NCI-H82 treated with DMSO at 0.1 percent for 48 hours (cell line): ENCODE results near the gene OR8D2.

Experiments used
- DNase-seq: peaks from one replicate; lab custom pipeline; 2025; ENCODE audit not compliant: unreplicated experiment; lab: John Stamatoyannopoulos, UW

Gene OR8D2, protein sequence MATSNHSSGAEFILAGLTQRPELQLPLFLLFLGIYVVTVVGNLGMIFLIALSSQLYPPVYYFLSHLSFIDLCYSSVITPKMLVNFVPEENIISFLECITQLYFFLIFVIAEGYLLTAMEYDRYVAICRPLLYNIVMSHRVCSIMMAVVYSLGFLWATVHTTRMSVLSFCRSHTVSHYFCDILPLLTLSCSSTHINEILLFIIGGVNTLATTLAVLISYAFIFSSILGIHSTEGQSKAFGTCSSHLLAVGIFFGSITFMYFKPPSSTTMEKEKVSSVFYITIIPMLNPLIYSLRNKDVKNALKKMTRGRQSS

DNA sequence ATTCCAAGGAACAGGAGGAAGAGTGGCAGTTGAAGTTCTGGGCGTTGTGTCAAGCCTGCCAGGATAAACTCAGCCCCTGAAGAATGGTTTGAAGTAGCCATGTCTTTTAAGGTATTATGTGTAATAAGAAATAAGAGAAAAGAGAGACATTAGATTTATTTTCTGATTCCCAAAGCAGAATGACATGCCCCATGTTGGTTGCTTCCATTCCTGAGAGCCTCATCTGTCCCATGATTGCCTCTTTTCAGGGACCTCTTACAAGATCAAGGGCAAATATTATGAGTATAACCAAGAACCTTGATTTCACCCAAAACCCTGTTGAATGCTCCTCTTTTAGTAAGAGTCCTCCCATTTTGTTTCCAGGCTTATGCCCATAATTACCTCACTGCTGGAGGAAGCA lies at the start of gene OR8D2:
Gene OR8D2, minus strand, starts transcription at position 101 of the 400 bp plus-strand sequence. Its CDS starts 0 bp downstream, at position 101.
- no peak for DNase-seq

GRCh38 chr11:124359566-124359965 lies 39.6 kb upstream of the OR8D2 start:
- no peak for DNase-seq

DNA sequence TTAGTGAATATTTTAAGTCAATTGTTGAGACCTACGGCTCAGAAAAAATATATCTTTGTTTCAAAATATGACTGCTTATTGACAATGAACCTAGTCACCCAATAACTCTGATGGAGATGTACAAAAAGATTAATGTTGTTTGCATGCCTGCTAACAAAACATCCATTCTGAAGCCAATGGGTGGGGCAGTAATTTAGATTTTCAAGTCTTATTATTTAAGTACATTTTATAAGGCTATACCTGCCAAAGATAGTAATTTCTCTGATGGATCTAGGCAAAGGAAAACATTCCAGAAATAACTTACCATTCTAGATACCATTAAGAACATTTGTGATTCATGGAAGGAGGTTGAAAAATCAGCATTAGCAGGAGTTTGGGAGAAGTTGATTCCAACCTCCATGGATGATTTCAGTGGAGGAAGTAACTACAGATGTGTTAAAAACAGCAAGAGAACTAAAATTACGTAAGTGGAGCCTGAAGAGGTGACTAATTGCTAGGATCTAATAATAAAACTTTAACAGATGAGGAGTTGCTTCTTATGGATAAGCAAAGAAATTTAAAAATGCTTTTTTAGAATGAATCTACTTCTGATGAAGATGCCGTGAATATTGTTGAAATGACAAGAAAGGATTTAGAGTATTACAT lies 26.4 kb upstream of the OR8D2 start:
- DNase-seq, result no peak

DNA sequence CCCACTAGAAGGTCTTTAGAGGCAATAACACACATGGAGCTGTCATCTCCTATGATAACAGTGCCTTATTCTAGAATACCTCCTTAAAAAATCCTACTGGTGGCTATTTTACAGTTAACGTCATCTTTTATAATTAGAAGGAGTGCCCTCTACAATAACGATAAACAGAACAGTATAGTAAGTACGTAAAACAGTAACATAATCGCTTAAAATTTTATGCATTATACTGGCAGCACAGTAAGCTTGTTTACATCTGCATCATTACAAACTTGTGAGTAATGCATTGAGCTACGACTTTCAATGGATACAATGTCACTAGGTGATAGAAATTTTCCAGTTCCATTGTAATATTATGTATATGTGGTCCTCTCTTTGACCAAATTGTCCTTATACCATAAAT lies 24.3 kb upstream of the OR8D2 start:
- no peak for DNase-seq

- no peak for DNase-seq
These were observed 20.1 kb upstream of the OR8D2 start for GRCh38 chr11:124340142-124340447.

GRCh38 chr11:124339396-124340141 lies 19.6 kb upstream of the OR8D2 start:
- DNase-seq, result no peak

DNA sequence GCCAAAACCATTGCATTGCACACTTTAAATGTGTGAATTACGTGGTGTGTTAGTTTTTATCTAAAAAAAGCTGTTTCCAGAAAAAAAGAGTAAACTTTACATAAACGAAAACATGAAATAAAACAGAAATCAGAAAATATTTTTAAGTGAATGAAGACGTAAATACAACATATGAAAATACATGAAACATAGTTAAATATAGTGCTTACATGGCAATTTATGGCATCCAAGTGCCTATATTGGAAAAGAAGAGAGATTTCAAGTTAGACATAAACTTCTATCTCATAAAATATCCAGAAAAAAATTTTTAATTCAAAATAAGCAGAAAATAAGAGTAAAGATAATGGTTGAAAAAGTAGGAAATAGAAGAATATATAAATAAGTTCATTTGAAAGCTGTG lies 11.9 kb upstream of the OR8D2 start:
- DNase-seq, result no peak

DNA sequence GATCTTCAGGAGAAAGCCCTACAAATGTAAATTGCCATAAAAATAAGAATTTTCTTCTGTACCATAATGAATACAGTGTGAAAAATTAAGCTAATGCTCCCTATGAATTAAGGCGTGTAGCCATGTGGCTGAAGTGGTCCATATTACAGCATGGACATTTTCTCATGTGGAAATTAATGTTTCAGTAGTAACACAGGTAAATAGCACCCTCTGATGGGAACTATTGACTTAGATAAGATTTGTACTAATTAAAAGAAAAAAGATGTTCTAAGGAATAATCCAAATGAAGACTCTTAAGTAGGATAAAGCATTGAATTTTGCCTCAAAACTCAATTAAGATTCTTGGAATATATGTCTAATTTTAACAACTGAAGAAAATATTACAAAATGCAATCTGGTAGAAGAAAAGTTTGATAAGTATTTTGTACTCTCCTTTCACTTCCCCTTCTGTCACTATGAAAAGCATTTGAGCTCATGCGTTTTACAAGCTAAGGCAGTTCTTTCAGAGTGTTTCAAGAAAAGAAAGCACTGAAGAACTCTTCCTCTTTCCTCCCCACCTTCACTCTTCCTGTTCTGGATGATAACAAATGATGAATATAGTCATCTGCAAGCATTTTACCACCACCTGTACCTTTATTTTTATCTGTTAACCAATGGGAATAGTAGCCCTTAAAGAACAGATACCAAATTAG lies 9.9 kb upstream of the OR8D2 start:
- no peak for DNase-seq

DNA sequence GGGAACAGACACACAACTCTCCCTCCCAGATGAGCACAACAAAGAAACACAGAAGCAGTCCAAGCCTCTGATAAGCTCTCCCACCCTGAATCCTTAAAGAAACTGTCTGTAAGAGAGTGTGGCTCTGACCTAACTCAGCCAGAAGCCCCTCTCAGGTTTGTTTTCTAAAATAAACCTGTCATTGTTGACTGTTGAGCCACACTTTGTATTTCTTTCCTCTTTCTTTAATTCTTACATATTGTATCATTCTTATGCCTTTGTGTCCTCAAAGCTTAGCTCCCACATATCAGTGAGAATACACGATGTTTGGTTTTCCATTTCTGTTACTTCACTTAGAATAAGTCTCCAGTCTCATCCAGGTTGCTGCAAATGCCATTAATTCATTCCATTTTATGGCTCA lies 7.8 kb upstream of the OR8D2 start:
- DNase-seq, result no peak

DNA sequence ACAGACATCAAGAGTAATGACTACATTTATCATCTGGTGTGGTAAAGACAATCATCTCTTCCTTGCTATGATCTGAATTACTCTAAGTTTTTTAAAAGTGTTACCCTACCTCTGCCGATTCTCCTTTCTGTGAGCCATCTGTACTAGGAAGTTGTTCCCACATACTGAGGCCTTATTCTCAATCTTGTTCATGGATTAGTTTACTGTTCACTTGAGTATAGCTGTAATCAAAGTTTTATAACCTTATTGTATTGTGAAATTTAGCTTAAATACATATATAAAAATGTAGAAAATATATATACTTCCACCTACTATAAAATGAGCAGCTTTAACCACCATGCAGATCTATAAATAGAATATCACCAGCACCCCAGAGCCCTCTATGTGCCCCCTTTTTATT lies 2.4 kb upstream of the OR8D2 start:
- DNase-seq, result no peak

GRCh38 chr11:124315052-124315451 lies 4.9 kb downstream of the OR8D2 start:
- DNase-seq, result no peak

- DNase-seq, result no peak
These were observed 6.1 kb downstream of the OR8D2 start, which contains the start of gene OR8D1 for GRCh38 chr11:124313849-124314248. OR8D1 (minus strand) TSS chr11:124313949; CDS start chr11:124310766, 3,183 bp downstream.

DNA sequence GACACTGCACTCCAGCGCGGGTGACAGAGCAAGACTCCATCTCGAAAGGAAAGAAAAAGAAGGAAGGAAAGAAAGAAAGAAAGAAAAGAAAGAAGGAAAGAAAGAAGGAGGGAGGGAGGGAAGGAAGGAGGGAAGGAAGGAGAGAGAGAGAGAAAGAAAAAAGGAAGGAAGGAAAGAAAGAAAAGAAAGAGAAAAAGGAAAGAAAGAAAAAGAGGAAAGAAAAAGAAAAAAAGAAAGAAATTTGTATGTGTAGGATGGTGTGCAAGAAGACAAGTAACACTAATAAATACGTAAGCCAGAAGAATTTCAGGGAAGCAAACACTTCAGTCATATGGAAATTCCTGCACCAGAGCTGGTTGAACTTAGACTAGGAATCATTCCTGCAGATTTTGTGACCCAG lies 6.9 kb downstream of the OR8D2 start:
- DNase-seq, result no peak

- no peak for DNase-seq
These were observed 8.3 kb downstream of the OR8D2 start for GRCh38 chr11:124311670-124312069.

- DNase-seq, result no peak
These were observed 8.7 kb downstream of the OR8D2 start for GRCh38 chr11:124311269-124311668.

GRCh38 chr11:124310721-124311120 lies 9.3 kb downstream of the OR8D2 start:
- no peak for DNase-seq

GRCh38 chr11:124307093-124307492 lies 12.9 kb downstream of the OR8D2 start:
- DNase-seq, result no peak

DNA sequence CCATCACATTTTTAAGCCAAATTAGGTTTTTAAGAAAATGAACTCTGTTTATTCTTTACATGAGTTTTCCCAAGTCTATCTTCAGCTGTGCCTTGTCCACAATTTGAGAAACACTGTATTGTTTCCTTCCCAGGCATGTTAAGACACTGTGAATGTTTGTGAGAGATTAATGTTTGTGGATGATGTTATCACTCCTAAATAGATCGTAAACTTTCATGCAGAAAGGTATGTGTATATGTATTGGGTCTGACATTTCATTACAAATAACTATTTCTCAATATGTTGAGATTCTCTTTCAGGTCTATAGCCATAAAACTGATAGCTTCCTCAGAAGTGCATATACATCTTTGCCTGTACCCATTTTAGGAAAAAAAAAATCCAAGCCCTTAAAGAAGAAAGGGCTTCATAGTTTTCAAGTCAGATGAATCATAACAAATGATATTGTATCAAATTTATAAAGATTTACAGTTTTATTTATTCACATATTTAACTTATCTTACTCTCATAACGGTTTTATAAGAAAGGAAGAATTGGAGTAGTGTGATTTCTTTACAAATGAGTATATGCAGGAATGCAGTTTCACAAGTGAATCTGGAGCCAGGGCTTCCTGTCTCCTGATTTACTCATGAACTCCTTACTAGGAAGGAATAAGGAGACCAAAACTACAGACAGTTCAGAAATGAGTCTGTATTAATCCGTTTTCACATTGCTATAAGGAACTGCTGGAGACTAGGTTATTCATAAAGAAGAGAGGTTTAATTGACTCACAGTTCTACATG lies 17.5 kb downstream of the OR8D2 start:
- DNase-seq, result no peak

DNA sequence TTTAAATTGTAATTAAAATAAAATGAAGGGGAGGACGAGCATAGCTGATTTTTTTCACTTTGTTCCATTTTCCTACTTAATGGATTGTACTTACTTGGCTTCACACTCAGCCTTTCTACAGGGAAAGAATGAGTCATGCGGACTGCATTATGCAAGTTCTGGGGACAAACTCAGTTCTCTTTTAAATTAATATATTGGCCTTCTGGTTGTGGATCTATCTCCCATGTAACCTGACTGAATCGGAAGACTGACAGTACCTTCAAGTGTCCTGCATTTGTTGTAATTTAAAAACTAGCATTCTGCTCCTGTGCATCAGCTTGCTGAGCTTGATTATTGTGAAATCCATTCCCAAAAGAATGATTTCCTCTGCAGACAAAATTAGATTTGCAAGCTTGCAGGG lies 18.4 kb downstream of the OR8D2 start:
- DNase-seq, result no peak

GRCh38 chr11:124297921-124298320 lies 22.1 kb downstream of the OR8D2 start:
- no peak for DNase-seq

DNA sequence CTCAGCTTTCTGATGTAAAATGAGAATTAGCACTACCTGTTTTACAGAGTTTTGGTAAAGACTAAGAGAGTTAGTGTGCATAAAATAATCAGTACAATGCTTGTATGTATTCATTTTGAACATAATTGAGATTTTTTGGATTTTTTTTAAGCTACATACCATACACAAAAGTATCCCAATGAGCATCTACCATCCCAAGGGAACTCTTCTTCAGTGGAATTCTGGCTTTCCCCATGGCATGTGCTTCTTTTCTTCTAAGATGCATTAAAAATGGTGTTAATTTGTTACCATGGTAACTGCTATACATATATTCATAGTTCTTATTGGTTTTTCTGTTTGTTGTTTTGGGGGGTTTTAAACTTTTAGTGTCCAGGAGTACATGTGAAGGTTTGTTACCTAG lies 24.0 kb downstream of the OR8D2 start:
- no peak for DNase-seq
